Right renal cortex interstitium (tissue), 3 donors: Measurements from ENCODE around the gene CELA2B. TPM values are rescaled to one million over a fixed set of nuclear protein-coding genes. Genes with fewer than 3 reads are reported as not detected.
"Not testable (repeated sequence)": the region's sequence is repeated elsewhere in the genome, so short reads cannot be mapped to it uniquely, and the experiment has no call there.

Experiments
- DNase-seq, 3 donors: peaks; one replicate each; pipeline ENCODE4 v3.0.0-alpha.2; 2013; ENCODE audit warnings: low read depth in 3 of 3, low spot score in 2 of 3
- polyA plus RNA-seq, 3 donors: library from polyadenylated mRNA; unstranded; fragments of 120-200 nt; gene quantifications; one replicate each; pipeline ENCODE4 v1.2.1, GENCODE V29; 2013; ENCODE audit not compliant: insufficient read length in 3 of 3

Gene CELA2B
- polyA plus RNA-seq, 3 donors: 0.28 to 0.42 TPM; not detected in 1

DNA sequence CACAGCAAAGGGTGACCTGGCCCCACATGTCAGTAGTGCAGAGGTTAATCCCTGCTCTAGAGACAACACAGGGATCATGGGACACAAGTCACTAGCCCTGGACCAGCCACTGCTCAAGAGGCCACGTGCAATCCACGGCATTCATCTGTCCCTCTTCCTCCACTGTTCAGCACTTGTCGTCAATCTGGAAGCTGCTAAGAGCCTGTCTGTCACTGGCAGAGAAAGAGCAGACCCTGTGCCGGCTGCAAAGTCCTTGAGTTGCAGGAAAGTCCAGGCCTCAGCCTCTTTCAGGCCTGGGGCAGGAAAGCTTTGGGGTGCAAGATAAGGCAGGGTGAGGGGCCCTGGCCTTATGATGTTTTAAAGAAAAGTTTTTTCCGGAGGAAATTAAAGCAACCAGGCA is 16.7 kb downstream of the CELA2B start:
- no peak for DNase-seq

GRCh38 chr1:15493869-15494390 is 18.0 kb downstream of the CELA2B start:
- no peak for DNase-seq

DNA sequence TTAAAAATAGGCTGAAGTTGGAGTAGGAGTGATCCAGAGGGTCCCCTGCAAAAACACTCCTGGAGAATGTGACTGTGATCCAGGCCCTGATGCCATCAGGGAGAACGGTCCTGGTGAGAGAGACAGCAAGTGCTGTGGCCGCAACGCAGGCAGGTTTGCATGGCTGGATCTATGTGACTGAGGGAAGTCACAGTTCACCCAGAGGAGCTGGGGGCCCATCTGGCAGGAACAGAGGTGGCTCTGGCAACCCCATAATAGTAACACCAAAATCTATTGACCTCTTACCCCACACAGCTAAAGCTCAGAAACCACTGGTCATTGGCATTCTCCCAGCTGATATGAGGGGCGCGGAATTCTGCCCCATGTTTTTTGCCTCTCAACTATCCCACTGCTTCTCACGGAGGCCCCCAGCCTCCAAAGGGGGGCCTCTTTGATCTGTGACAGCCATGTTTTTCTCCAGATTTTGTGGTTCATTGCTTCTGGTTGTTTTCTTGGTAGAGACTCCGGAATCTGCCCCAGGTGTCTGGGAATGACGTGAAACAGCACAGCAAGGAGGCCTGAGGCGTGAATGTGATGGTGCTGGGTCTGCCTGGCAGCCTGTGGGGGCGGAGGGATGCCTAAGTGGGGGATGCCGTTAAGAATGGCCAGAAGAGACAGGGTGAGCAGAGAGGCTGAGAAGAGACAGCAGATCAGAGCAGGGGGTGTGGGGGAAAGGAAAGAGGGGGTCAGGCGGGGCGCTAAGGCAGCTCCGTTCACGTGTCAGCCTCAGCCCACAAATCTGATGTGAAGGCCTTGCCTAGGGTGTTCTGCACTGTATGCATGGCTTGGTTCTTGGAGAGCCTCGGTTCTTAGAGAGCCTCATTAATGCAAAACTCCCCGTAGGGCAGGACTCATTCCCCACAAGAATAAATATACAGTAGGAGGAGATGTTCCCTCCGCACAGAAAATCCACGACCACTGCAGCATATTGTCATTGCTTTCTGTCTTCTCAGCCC is 24.6 kb downstream of the CELA2B start:
- DNase-seq: no peak

DNA sequence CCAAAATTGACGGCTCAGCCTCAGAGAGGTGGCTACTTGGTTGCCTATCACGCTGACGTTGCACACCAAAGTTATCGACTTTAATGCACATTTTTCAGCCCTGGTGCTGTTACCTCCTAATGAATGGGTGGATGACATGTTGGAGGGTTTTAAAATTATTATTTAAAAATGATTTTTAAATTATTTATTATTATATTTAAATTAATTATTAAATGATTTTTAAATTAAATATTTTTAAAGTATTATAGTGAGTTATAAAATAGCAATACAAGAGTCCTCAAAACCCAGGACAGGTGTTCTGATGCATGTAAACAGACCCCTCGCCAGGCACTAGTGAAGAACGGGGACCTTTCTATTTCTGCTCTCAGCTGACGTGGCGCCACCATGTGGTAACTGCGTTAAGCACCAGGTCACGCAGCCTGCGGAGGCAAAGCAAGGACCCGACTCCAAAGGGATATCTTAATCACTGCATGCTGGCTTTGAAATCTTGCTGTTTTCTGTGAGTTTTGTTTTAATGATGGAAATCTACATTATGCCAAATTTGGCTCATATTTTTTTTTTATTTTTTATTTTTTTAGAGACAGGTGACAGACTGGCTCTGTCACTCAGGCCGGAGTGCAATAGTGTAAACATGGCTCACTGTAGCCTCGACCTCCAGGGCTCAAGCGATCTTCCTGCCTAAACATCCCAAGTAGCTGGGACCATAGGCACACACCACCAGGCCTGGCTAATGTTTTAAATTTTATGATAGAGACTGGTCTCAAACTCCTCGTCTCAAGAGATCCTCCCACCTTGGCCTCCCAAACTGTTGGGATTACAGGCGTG is 25.5 kb downstream of the CELA2B start:
- no peak for DNase-seq

DNA sequence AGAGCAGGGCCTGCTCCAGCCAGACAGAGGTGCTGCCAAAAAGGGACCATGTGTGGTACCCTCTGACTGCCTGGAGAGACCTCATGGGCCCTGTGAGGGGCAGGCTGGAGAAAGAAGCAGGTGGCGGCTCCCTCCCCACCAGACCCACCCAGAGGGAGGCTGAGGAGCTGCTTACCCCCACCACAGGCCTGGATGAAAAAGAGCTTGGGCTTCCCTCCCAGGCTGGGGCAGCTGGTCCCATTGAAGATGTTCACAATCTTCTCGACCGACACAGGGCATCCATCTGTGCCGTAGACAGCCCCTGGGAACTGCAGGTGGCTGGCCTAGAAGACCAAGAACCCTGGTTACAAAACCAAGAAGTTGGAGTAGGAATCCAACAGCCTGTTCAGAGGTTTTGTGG is 28.5 kb downstream of the CELA2B start:
- no peak for DNase-seq

- DNase-seq: no peak
Measured at GRCh38 chr1:15506831-15507230, 30.9 kb downstream of the CELA2B start.

DNA sequence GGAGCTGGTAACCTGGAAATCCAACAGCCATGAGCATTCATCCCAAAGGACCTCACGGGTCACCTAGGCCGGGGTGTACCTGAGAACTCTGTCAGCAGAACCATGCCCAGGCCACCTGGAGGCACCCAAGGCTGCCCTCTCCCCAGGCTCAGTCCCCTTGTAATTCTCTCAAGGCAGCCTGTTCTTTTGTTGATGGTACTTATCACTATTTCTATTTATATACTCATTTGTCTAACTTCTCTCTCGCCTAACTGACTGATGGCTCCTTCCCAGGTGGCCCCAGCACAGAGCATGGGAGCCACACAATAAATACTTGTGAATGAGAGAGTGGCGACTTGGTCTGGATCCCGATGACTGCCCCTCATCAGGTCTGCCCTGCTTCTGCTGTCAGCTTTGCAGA is 31.4 kb downstream of the CELA2B start:
- DNase-seq: no peak

- no peak for DNase-seq
Measured at GRCh38 chr1:15508700-15509487, 33.0 kb downstream of the CELA2B start.

DNA sequence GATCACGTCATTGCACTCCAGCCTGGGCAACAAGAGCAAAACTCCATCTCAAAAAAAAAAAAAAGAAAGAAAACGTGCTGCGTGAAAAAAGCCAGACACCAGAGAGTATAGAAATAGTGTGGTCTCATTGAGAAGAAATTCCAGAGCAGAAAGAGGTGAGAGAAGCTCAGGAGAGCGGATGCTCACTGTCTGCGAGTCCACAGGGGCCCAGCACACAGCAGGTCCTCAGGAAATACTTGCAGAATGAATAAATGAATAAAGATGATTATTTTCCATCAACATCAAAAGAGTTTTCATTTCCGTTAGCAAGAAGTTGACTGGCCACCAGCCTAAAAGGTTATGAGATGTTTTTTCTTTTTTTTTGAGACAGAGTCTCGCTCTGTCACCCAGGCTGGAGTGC is 33.7 kb downstream of the CELA2B start:
- no peak for DNase-seq

DNA sequence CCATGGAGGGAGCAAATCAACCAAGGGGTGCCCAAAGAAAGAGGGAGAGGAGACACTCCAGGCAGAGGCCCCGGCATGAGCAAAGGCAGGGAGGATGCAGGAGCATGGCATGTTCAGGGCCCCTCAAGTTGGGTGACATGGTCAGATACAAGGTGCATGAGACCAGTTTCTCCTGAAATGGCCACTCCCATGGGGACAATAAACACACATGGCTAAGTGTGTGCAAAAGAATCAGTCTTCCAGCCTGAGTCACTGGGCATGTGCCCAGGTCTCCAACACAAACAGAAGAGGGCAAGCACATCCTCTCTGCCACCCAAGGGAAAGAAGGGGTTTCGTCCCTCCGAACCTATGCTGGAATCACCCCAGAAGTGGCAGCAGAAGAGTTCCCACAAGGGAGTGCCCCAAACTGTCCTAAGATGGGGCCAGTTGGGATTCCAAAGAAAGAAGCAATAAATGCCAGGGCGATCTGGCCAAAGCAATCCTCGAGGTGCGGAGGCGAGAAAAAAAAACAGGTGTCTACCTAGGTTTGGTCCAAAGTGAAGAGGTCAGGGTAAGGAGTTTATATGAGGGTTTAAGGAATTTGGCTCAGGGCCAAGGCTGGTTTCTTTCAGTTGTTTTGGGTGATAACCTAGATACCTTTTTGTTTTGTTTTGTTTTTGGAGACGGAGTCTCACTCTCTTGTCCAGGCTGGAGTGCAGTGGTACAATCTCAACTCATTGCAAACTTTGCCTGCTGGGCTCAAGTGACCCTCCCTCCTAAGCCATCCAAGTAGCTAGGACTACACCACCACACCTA is 34.9 kb downstream of the CELA2B start:
- no peak for DNase-seq

DNA sequence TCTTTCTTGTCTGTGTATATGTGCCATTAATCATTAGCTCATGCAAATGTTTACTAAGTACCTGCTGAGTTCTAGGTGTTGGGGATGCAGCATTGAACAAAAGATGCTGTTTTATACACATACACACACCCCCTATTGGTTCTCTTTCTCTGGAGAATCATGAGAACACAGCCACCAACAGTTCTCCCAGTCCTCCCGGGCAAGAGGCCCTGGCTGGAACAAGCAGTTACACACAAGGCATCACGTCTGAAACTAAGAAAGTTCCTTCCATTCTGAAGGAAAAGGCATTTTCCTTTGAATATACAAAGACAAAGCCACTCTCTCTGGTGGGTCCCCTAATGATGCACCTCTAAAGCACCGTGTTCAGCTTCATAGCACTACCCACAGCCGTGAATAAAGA is 37.3 kb downstream of the CELA2B start:
- DNase-seq: no peak

GRCh38 chr1:15513919-15514318 is 38.0 kb downstream of the CELA2B start:
- DNase-seq: no peak

- DNase-seq: not testable (repeated sequence)
Measured at GRCh38 chr1:15514557-15514956, 38.7 kb downstream of the CELA2B start.

DNA sequence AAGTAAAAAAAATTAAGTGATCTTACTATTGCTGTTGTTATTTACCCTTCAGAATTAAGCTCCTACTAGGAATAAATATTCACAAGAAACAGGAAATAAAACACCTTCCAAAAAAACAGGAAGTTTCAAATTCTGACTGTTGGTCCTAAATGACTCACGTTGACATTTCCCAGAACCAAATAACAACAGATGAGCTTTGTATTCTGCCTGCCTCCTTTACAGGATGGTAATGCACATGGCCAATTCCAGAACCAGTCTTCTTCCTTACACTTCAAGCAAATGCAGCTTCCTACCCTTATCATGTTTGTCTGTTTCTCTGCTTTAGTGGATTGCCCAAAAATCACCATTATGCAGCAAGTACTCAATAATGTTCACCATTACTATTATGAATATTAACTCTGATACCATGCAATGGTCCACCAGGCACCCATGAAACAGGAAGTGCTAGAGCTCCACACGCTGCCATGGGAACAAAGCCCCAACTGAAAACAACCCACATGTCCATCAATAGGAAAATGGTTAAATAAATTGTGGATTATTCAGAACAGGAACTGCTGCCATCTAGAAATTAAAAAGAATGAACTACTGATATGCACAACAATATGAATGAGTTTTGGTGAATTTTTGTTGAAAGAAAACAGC is 39.2 kb downstream of the CELA2B start:
- DNase-seq: no peak

GRCh38 chr1:15519625-15520024 is 43.7 kb downstream of the CELA2B start:
- DNase-seq: no peak

DNA sequence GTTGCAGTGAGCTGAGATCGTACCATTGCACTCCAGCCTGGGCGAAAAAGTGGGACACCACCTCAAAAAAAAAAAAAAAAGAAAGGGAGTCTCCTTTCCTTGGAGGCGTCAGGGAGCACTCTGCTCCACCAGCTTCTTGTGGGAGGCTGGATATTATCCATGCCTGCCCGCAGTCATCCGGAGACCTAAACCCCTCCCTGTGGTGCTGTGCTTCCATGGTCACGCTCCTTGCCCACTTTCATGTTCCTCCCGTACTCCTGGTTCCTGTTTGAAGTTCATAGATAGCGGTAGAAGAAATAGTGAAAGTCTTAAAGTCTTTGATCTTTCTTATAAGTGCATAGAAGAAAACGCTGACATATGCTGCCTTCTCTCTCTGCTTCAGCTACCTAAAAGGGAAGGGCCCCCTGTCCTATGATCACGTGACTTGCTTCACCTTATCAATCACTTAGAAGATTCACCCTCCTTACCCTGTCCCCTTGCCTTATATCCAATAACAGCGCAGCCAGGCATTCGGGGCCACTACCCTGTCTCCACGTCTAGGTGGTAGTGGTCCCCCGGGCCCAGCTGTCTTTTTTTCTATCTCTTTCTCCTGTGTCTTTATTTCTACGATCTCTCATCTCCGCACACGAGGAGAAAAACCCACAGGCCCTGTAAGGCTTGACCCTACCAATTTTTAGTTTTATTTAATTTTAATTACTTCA is 45.5 kb downstream of the CELA2B start:
- not testable (repeated sequence) for DNase-seq

DNA sequence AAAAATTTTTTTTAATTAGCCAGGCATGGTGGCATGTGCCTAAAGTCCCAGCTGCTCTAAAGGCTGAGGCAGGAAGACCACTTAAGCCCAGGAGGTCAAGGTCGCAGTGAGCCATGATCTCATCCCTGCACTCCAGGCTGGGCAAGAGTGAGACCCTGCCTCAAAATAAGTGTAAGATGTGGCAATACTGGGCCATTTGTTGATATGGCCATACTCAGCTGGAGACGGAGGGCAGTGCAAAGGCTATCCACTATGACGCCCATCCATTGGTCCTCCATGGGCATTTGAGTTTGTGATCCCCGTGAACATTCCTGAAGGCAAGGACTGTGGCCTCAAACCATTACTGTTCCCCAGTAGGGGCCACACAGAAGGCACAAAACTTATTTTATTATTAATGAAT is 46.6 kb downstream of the CELA2B start:
- no peak for DNase-seq

DNA sequence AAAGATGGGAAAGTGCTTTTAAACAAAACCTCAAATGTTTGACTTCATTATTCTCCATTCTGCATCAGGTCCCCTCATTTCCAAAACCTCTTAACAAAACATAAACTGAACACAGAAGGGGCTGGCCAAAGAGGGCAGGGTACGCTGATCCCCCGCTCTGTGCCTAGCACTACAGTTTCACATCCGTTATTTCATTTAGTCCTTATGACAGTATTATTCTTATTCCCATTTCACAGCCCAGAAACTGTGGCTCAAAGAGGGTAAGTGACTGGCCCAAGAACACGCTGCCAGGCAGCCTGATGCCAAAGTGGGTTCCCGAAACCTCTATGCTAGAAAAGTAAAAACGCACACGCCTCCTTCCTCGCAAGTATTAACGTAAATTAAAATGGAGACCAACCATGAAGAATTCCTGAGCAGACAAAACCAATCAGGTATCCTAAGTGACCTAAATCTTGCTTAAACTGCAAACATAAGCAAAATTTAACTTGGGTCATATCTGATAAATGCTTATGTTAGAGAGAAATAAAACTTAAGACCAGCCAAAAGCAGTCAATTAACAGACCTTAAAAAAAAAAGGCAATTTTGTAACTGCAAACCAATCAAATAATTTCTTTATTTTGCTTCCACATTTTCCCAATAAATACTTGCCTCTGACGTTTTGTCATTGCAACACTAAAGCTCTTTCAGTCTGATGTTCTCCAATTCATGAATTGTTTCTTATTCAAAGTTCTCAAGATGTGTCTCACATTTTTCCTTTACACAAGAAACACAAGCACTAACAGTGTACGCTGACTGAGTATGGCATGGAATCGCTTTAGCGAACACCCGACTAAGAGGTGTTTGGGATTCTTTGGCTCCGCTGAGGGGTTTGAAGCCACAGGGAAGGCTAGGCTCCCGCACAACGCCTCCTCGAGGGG is 47.5 kb downstream of the CELA2B start:
- no peak for DNase-seq
